Measurements from ENCODE around the gene MAP3K12. TPM values are rescaled to one million over a fixed set of nuclear protein-coding genes. Genes with fewer than 3 reads are reported as not detected.
A peak's percentile ranks its signal among the peaks of the same experiment; 100 is the strongest.

Gene MAP3K12
- total RNA-seq, 4 donors from 2014 or later = 12.6 to 20.1 (median 18.9) TPM

GRCh38 chr12:53480491-53481442, 18.5 kb downstream of the MAP3K12 start:
- DNase-seq (ENCODE audit: extremely low spot score) = no peak
- H3K27me3 ChIP-seq = no peaks in the 10 kb centered on the region
- peaks cover 34 to 100% (median 95%) of the 10 kb centered on the region in 4 donors for H3K36me3 ChIP-seq
- no peak for TF ChIP-seq CTCF (IDR thresholded peaks at IDR 0.05)
- TF ChIP-seq EP300 (IDR thresholded peaks at IDR 0.05) = no peak
- TF ChIP-seq POLR2A (IDR thresholded peaks at IDR 0.05; ENCODE audit: low read depth) = no peak
- no peak for TF ChIP-seq POLR2AphosphoS5 (IDR thresholded peaks at IDR 0.05)
- intact Hi-C loops (cut with DNase I) = no loop called here
- H3K9me3 ChIP-seq = no peaks in the 10 kb centered on the region
- H3K27ac ChIP-seq (replicated peaks in 1 of 4) = peak overlapping the region in 2 of 4 donors; percentile 7 to 32
- H3K4me1 ChIP-seq = peaks cover 27 to 58% (median 44%) of the 10 kb centered on the region in 4 donors
- no peak overlapping the region for H3K4me3 ChIP-seq
- WGBS = 65% methylated on average over 12 of the region's 12 CpGs

- peak overlapping the region in 3 of 4 donors; percentile 32 to 52 (median 47) for H3K27ac ChIP-seq (replicated peaks in 1 of 4)
- H3K36me3 ChIP-seq = peaks cover 43 to 100% (median 95%) of the 10 kb centered on the region in 4 donors
- H3K4me3 ChIP-seq = no peak overlapping the region
- 71% methylated on average over 5 of the region's 5 CpGs for WGBS
- intact Hi-C loops (cut with DNase I) = no loop called here
- TF ChIP-seq EP300 (IDR thresholded peaks at IDR 0.05) = no peak
- TF ChIP-seq POLR2AphosphoS5 (IDR thresholded peaks at IDR 0.05) = no peak
- TF ChIP-seq POLR2A (IDR thresholded peaks at IDR 0.05; ENCODE audit: low read depth) = no peak
- TF ChIP-seq CTCF (IDR thresholded peaks at IDR 0.05) = no peak
- no peaks in the 10 kb centered on the region for H3K27me3 ChIP-seq
- H3K4me1 ChIP-seq = peaks cover 38 to 71% (median 59%) of the 10 kb centered on the region in 4 donors
- H3K9me3 ChIP-seq = no peaks in the 10 kb centered on the region
- no peak for DNase-seq (ENCODE audit: extremely low spot score)
Measured at GRCh38 chr12:53479331-53479730, 19.9 kb downstream of the MAP3K12 start.

- WGBS = 43% methylated on average over 1 of the region's 1 CpG
- H3K27ac ChIP-seq (replicated peaks in 1 of 4) = peak overlapping the region in 3 of 4 donors; percentile 41 to 52 (median 47)
- intact Hi-C loops (cut with DNase I) = no loop called here
- DNase-seq (ENCODE audit: extremely low spot score) = no peak
- H3K27me3 ChIP-seq = no peaks in the 10 kb centered on the region
- no peaks in the 10 kb centered on the region for H3K9me3 ChIP-seq
- H3K36me3 ChIP-seq = peaks cover 43 to 100% (median 95%) of the 10 kb centered on the region in 4 donors
- no peak overlapping the region for H3K4me3 ChIP-seq
- no peak for TF ChIP-seq EP300 (IDR thresholded peaks at IDR 0.05)
- H3K4me1 ChIP-seq = peaks cover 42 to 76% (median 63%) of the 10 kb centered on the region in 4 donors
Measured at GRCh38 chr12:53478865-53479264, 20.4 kb downstream of the MAP3K12 start.

GRCh38 chr12:53476769-53477209, 22.5 kb downstream of the MAP3K12 start:
- Histone ChIP-seq H3K9me3 (no peaks in the 10 kb centered on the region), H3K4me3 (no peak overlapping the region), H3K4me1 (peaks cover 61 to 88% (median 79%) of the 10 kb centered on the region in 4 donors), H3K36me3 (peaks cover 51 to 100% (median 97%) of the 10 kb centered on the region in 4 donors), H3K27me3 (no peaks in the 10 kb centered on the region), H3K27ac (replicated peaks in 1 of 4) (peak overlapping the region; percentile 22 to 55 (median 36))
- no peak for DNase-seq (ENCODE audit: extremely low spot score)
- TF ChIP-seq CTCF (IDR thresholded peaks at IDR 0.05) = peak; percentile 14 to 27 (median 14)
- TF ChIP-seq POLR2AphosphoS5 (IDR thresholded peaks at IDR 0.05) = peak in 1 of 2 donors; percentile 15
- no peak for TF ChIP-seq POLR2A (IDR thresholded peaks at IDR 0.05; ENCODE audit: low read depth)
- intact Hi-C loops (cut with DNase I) = no loop called here
- whole genome bisulfite sequencing = 58% methylated on average over 2 of the region's 2 CpGs

GRCh38 chr12:53474819-53475218, 24.4 kb downstream of the MAP3K12 start:
- peaks cover 58 to 100% (median 97%) of the 10 kb centered on the region in 4 donors for H3K36me3 ChIP-seq
- peaks cover 53 to 87% (median 73%) of the 10 kb centered on the region in 4 donors for H3K4me1 ChIP-seq
- WGBS = 65% methylated on average over 13 of the region's 13 CpGs
- DNase-seq (ENCODE audit: extremely low spot score) = no peak
- no peaks in the 10 kb centered on the region for H3K27me3 ChIP-seq
- no peak overlapping the region for H3K4me3 ChIP-seq
- intact Hi-C loops (cut with DNase I) = no loop called here
- H3K9me3 ChIP-seq = no peaks in the 10 kb centered on the region
- peak overlapping the region in 3 of 4 donors; percentile 12 to 55 (median 21) for H3K27ac ChIP-seq (replicated peaks in 1 of 4)
- peak in 1 of 2 donors; percentile 16 for TF ChIP-seq POLR2AphosphoS5 (IDR thresholded peaks at IDR 0.05)
- TF ChIP-seq POLR2A (IDR thresholded peaks at IDR 0.05; ENCODE audit: low read depth) = no peak
